WTC11 (cell line): ENCODE measurements around the gene KRT80. TPM values are rescaled to one million over a fixed set of nuclear protein-coding genes. Genes with fewer than 3 reads are reported as not detected.

Experiments used
- ATAC-seq: fragments of 200-7000 bp; cut with Tn5 transposase; 2 replicates; pipeline ENCODE4 v1.10.0; 2021; ENCODE audit warnings: mild to moderate bottlenecking, moderate library complexity
- CTCF ChIA-PET: fragments of 300-600 bp; sonication (Branson Sonifier 250); formaldehyde crosslinking; loops from one replicate; lab custom pipeline; 2021; ENCODE audit warnings: antibody characterized with exemption; lab: Charles Lee
- POLR2A ChIA-PET: fragments of 350-600 bp; sonication (Branson Sonifier 250); formaldehyde crosslinking; loops from one replicate; lab custom pipeline; 2021; ENCODE audit warnings: antibody characterized with exemption; lab: Charles Lee
- DNase-seq: peaks from one replicate; pipeline ENCODE4 v3.0.0; 2021; ENCODE audit warnings: low spot score
- H3K27ac Mint-ChIP-seq: 2 replicates; pipeline ENCODE4 v1.8.0; 2021; ENCODE audit warnings: mixed read lengths
- H3K27me3 Mint-ChIP-seq: 2 replicates; pipeline ENCODE4 v1.8.0; 2021; ENCODE audit warnings: low read depth, mild to moderate bottlenecking, moderate library complexity, mixed read lengths
- H3K36me3 Mint-ChIP-seq: 2 replicates; pipeline ENCODE4 v1.8.0; 2021; ENCODE audit warnings: mixed read lengths
- H3K4me1 Mint-ChIP-seq: 2 replicates; pipeline ENCODE4 v1.8.0; 2022; ENCODE audit warnings: mixed read lengths
- H3K4me3 Mint-ChIP-seq: 2 replicates; pipeline ENCODE4 v1.8.0; 2021; ENCODE audit warnings: mild to moderate bottlenecking, moderate library complexity, mixed read lengths
- H3K9me3 Mint-ChIP-seq: 2 replicates; pipeline ENCODE4 v1.8.0; 2021; ENCODE audit warnings: mixed read lengths
- ATF2 ChIP-seq: sonication (generic); formaldehyde crosslinking; IDR thresholded peaks from 2 replicates; pipeline ENCODE4 v1.8.1; 2022; ENCODE audit warnings: low read depth, missing genetic modification reagents, borderline replicate concordance
- CREM ChIP-seq: sonication (generic); formaldehyde crosslinking; IDR thresholded peaks from 2 replicates; pipeline ENCODE4 v1.8.1; 2022; ENCODE audit warnings: mild to moderate bottlenecking, missing genetic modification reagents, moderate library complexity
- ESRRA ChIP-seq: sonication (generic); formaldehyde crosslinking; IDR thresholded peaks from 2 replicates; pipeline ENCODE4 v1.8.1; 2022; ENCODE audit warnings: mild to moderate bottlenecking, missing genetic modification reagents, borderline replicate concordance
- FOXJ3 ChIP-seq: sonication (generic); formaldehyde crosslinking; IDR thresholded peaks from 2 replicates; pipeline ENCODE4 v1.9.0; 2021; ENCODE audit warnings: missing genetic modification reagents, mild to moderate bottlenecking, borderline replicate concordance
- FOXP4 ChIP-seq: sonication (generic); formaldehyde crosslinking; IDR thresholded peaks from 2 replicates; pipeline ENCODE4 v1.8.0; 2022; ENCODE audit warnings: mild to moderate bottlenecking, missing genetic modification reagents
- GRHL2 ChIP-seq: fragments of 250-450 bp; sonication (Bioruptor Pico); IDR thresholded peaks from 2 replicates; pipeline ENCODE4 v1.8.0; 2022; ENCODE audit warnings: mild to moderate bottlenecking, moderate library complexity; ENCODE audit not compliant: insufficient replicate concordance, severe bottlenecking
- HMGA2 ChIP-seq: fragments of 250-450 bp; sonication (Bioruptor Pico); IDR thresholded peaks from 2 replicates; pipeline ENCODE4 v1.4.0; 2021; ENCODE audit warnings: mild to moderate bottlenecking, moderate library complexity
- HMGXB4 ChIP-seq: sonication (generic); formaldehyde crosslinking; IDR thresholded peaks from 2 replicates; pipeline ENCODE4 v1.8.1; 2023; ENCODE audit warnings: mild to moderate bottlenecking, moderate library complexity, missing genetic modification reagents
- MLX ChIP-seq: sonication (generic); formaldehyde crosslinking; IDR thresholded peaks from 2 replicates; pipeline ENCODE4 v1.8.1; 2023; ENCODE audit warnings: mild to moderate bottlenecking, missing genetic modification reagents, moderate library complexity
- MYBL2 ChIP-seq: sonication (generic); formaldehyde crosslinking; IDR thresholded peaks from 2 replicates; pipeline ENCODE4 v1.8.1; 2023; ENCODE audit warnings: mild to moderate bottlenecking, moderate library complexity, missing genetic modification reagents
- NR1H2 ChIP-seq: sonication (generic); formaldehyde crosslinking; IDR thresholded peaks from 2 replicates; pipeline ENCODE4 v1.9.0; 2021; ENCODE audit warnings: mild to moderate bottlenecking, moderate library complexity, missing genetic modification reagents
- NR3C1 ChIP-seq: sonication (generic); formaldehyde crosslinking; conservative IDR thresholded peaks from 2 replicates; pipeline ENCODE4 v1.8.1; 2023; ENCODE audit warnings: low read depth, mild to moderate bottlenecking, missing genetic modification reagents
- PRRX2 ChIP-seq: fragments of 250-450 bp; sonication (Bioruptor Pico); IDR thresholded peaks from 2 replicates; pipeline ENCODE4 v1.8.0; 2021; ENCODE audit warnings: mild to moderate bottlenecking
- SMAD3 ChIP-seq: sonication (generic); formaldehyde crosslinking; IDR thresholded peaks from 2 replicates; pipeline ENCODE4 v1.8.0; 2022; ENCODE audit warnings: missing genetic modification reagents, mild to moderate bottlenecking, borderline replicate concordance
- USF1 ChIP-seq: sonication (generic); formaldehyde crosslinking; IDR thresholded peaks from 2 replicates; pipeline ENCODE4 v1.8.0; 2022; ENCODE audit warnings: mild to moderate bottlenecking, missing genetic modification reagents
- USF2 ChIP-seq: sonication (generic); formaldehyde crosslinking; IDR thresholded peaks from 2 replicates; pipeline ENCODE4 v1.8.1; 2023; ENCODE audit warnings: mild to moderate bottlenecking, missing genetic modification reagents, moderate library complexity
- ZBTB43 ChIP-seq: sonication (generic); formaldehyde crosslinking; IDR thresholded peaks from 2 replicates; pipeline ENCODE4 v1.8.1; 2023; ENCODE audit warnings: mild to moderate bottlenecking, missing genetic modification reagents
- ZNF121 ChIP-seq: sonication (generic); formaldehyde crosslinking; IDR thresholded peaks from 2 replicates; pipeline ENCODE4 v1.8.0; 2023; ENCODE audit warnings: missing genetic modification reagents
- ZNF423 ChIP-seq: fragments of 250-450 bp; sonication (Bioruptor Pico); IDR thresholded peaks from 2 replicates; pipeline ENCODE4 v2.1.2; 2022; ENCODE audit warnings: mild to moderate bottlenecking, moderate library complexity
- ZNF512 ChIP-seq: sonication (generic); formaldehyde crosslinking; IDR thresholded peaks from 2 replicates; pipeline ENCODE4 v1.8.1; 2022; ENCODE audit warnings: missing genetic modification reagents, borderline replicate concordance
- total RNA-seq: library from RNA; stranded (reverse); gene quantifications from 3 replicates; pipeline ENCODE4 v1.2.3, GENCODE V29; 2021

Gene KRT80
- total RNA-seq, 1 experiment from 2014 or later: 0.11 TPM

GRCh38 chr12:52204095-52204930 lies 12.5 kb upstream of the KRT80 start:
- H3K4me3 Mint-ChIP-seq: no peak overlapping the region
- TF ChIP-seq ATF2 (CRISPR knock-in tag) (no peak), FOXJ3 (CRISPR knock-in tag) (no peak), MLX (no peak), ZNF423 (no peak), FOXP4 (CRISPR knock-in tag) (no peak)
- 0 out of 2 replicates have a peak overlapping the region, but pooled peaks have one; percentile 15 for H3K27ac Mint-ChIP-seq
- H3K9me3 Mint-ChIP-seq: no peaks in the 10 kb centered on the region
- no peaks in the 10 kb centered on the region for H3K27me3 Mint-ChIP-seq
- CTCF ChIA-PET: interaction anchor here (1.1 to 1.8 kb wide), 4 partner anchors 9 to 48 kb away, joined by 3 to 8 read pairs (median 4); no protein-coding TSS in a partner anchor
- POLR2A ChIA-PET: interaction anchor here (0.6 kb wide), 1 partner anchor 479 kb away, joined by 5 read pairs; no protein-coding TSS in a partner anchor
- no peak for ATAC-seq
- peak; percentile 10 for DNase-seq
- peaks cover 33% of the 10 kb centered on the region for H3K4me1 Mint-ChIP-seq
- H3K36me3 Mint-ChIP-seq: no peaks in the 10 kb centered on the region

GRCh38 chr12:52203079-52203921 lies 11.5 kb upstream of the KRT80 start:
- Mint-ChIP-seq H3K27ac (no peak overlapping the region), H3K36me3 (no peaks in the 10 kb centered on the region), H3K4me3 (no peak overlapping the region), H3K4me1 (peaks cover 33% of the 10 kb centered on the region), H3K9me3 (no peaks in the 10 kb centered on the region), H3K27me3 (no peaks in the 10 kb centered on the region)
- ChIA-PET POLR2A (interaction anchor here (0.6 kb wide), 1 partner anchor 480 kb away, joined by 5 read pairs; no protein-coding TSS in a partner anchor), CTCF (interaction anchor here (1.1 to 1.8 kb wide), 5 partner anchors 10 to 47 kb away, joined by 3 to 8 read pairs (median 4); no protein-coding TSS in a partner anchor)
- ATAC-seq: no peak
- DNase-seq: peak; percentile 9
- TF ChIP-seq HMGA2 (no peak), ZNF512 (CRISPR knock-in tag) (no peak), USF1 (CRISPR knock-in tag) (no peak), NR1H2 (CRISPR knock-in tag) (no peak), SMAD3 (no peak), MYBL2 (CRISPR knock-in tag) (no peak), HMGXB4 (CRISPR knock-in tag) (no peak), NR3C1 (CRISPR knock-in tag) (no peak), ZNF121 (no peak), ESRRA (CRISPR knock-in tag) (no peak), ZBTB43 (CRISPR knock-in tag) (no peak), PRRX2 (CRISPR knock-in tag) (no peak), USF2 (no peak), CREM (CRISPR knock-in tag) (no peak), GRHL2 (CRISPR knock-in tag) (no peak)
